Cardiac fibroblast (primary cell): ENCODE measurements around the gene KIT.

Experiments
- DNase-seq, 2 donors: peaks; one replicate each; pipeline versions ENCODE4 v3.0.0 to v3.0.0-alpha.2; 2010; ENCODE audit warnings: low read depth in 2 of 2
- H3K4me3 ChIP-seq, 2 donors: replicated peaks in 1 of 2; 1 replicate in 1 of 2; 2 replicates in 1 of 2; pipeline ENCODE4 v1.5.1; 2011; ENCODE audit warnings: low read depth in 2 of 2, low read length in 2 of 2, mild to moderate bottlenecking in 2 of 2, moderate library complexity in 1 of 2
- TF ChIP-seq, protein P1 (sequence below): IDR thresholded peaks from one replicate; pipeline ENCODE4 v1.5.1; 2011; ENCODE audit warnings: low read depth, mild to moderate bottlenecking, low read length, inconsistent platforms

KIT gene

DNA sequence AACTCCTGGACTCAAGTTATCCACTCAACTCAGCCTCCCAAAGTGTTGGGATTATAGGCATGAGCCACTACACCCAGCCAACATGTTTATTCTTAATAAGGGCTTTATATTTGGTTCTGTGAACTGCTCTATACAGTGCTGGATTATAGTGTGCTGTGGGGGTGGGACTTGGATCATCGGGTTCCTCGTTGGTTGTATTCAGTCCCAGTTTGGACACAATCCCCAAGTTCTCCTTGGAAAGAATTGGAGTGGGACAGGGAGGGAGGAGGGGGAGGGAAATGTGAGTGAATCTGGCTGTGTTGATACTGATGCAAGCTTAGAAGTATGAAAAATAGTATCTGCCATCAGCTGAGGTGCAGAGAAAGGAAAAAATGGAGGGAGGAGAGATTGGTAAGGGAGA lies 121.3 kb downstream of the KIT start:
- TF ChIP-seq, protein P1, sequence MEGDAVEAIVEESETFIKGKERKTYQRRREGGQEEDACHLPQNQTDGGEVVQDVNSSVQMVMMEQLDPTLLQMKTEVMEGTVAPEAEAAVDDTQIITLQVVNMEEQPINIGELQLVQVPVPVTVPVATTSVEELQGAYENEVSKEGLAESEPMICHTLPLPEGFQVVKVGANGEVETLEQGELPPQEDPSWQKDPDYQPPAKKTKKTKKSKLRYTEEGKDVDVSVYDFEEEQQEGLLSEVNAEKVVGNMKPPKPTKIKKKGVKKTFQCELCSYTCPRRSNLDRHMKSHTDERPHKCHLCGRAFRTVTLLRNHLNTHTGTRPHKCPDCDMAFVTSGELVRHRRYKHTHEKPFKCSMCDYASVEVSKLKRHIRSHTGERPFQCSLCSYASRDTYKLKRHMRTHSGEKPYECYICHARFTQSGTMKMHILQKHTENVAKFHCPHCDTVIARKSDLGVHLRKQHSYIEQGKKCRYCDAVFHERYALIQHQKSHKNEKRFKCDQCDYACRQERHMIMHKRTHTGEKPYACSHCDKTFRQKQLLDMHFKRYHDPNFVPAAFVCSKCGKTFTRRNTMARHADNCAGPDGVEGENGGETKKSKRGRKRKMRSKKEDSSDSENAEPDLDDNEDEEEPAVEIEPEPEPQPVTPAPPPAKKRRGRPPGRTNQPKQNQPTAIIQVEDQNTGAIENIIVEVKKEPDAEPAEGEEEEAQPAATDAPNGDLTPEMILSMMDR, result no peak

DNA sequence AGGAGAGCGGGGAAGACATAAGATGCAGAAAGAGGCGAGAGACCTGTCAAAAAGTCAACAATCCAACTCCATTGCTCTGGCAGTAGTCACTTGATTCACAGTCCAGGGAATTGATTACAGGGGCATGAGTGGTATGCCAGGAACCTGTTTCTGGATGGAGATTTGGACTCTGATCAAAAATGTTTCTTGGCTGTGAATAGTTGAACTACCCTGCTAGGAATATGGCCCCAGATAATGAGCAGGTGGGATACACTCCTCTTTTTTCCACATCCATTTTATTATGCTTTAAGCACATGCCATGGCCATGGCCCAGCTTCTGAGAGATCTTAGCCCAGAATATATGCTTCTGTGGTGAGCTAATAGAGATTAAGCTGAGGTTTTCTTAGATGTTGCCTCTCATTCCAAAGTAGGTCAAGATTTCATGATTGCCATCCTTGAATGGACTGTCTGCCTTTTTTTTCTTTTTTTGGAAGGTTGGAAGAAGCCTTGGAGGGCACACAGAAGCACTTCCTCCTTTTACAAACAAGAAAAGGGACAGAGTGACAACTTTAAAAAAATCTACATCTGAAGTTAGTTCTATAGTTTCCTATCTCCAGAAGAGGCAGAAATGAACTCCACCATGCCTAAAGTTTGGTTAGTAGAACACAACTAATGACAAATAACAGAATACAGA lies 121.9 kb downstream of the KIT start:
- no peak for DNase-seq
- TF ChIP-seq, protein P1, result no peak
- H3K4me3 ChIP-seq, result no peak overlapping the region

More for the DNA sequence above, 121.3 kb downstream of the KIT start:
- H3K4me3 ChIP-seq, result no peak overlapping the region
- no peak for DNase-seq

DNA sequence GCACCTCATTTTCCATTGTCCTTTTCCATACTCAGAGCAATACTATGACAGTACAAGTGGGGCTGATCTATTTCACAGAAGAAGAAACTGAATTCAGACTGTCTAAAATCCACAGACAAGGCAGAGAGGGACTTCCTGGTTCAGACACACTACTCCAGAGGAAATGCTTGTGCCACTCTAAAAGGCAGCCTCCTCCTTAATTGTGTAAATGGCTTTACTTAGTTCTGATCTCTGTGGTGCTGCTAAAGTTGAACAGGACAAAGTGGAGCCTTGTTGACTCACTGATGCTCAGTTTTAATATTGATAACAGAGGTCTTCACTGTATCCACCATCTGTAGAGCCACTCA lies 122.4 kb downstream of the KIT start:
- DNase-seq, result no peak
- TF ChIP-seq, protein P1, result no peak
- no peak overlapping the region for H3K4me3 ChIP-seq

DNA sequence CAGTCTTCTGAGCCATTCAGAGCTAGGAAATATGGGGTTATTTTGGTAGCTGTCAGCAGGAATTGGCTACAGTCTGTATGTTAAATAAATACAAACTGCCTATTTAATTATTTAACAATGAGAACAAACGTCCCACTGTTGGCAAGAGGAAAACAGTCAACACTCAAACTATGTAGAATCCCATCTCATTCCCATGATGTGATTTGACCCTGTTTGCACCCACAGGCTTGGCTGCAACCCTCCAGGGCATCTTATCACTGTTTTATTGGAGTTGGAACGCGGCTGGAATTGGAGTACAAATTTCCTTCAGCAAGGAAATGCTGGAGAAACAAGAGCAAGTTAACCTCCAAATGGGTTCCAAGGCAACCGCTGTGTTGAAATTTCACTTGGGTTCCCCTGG lies 124.0 kb downstream of the KIT start:
- TF ChIP-seq, protein P1, result no peak
- H3K4me3 ChIP-seq, result no peak overlapping the region
- DNase-seq, result peak in 1 of 2 donors; percentile 62

DNA sequence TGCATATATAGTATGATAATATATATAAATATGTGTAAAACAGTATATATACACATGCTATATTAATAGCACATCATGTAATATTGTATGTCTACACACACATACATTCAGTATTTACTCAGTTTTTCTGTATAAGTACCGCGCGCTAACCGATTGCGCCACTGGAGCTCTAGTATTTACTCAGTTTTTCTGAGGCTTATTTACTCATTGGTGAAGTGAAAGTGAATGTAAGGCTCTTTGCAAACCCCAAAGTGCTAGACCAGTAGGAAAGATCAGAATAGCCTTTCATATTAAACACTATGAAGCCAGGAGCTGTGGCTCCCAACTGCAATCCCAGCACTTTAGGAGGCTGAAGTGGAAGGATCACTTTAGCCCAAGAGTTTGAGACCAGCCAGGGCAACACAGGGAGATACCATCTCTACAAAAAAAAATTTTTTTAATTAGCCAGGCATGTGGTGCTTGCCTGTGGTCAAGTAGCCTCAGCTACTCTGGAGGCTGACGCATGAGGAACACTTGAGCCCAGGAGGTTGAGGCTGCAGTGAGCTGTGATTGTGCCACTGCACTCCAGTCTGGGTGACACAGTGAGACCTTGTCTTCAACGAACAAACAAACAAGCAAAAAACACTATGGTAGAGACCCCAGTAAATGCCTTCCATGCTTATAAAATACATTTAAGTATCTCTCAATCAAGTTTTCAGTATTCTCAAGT lies 125.8 kb downstream of the KIT start:
- no peak overlapping the region for H3K4me3 ChIP-seq
- no peak for DNase-seq
- TF ChIP-seq, protein P1, result no peak

DNA sequence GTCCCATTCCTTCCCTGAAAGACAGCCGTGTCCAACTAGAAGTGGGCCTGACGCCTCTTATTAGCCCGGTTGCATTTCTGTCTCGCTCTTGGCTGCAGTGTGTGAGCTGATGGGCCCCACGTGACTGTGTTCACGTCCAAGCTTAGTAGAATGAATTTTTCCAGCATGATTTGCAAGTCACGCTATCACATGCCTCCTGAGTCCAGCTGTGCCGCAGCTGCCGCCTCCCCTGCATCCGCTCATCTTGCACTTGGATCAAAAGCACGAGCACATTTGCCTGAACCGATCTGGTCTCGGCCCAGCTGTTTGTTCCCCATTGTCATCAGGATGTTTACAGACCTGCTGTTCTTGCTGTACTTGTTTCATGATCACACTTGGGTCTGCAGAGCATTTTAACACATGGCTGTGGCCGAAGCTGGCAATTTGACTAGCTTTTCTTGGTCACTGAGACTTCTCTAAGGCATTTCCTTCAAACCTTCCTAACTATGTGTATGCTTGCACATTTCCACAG lies 126.5 kb downstream of the KIT start:
- DNase-seq, result peak; percentile 92 to 93
- H3K4me3 ChIP-seq, result no peak overlapping the region
- TF ChIP-seq, protein P1, result no peak
